ENCODE data around the gene COQ6.

- no peak for TF ChIP-seq POLR2A (IDR thresholded peaks at IDR 0.05; ENCODE audit: extremely low read depth, insufficient read length)
- TF ChIP-seq CTCF (IDR thresholded peaks at IDR 0.05; ENCODE audit: low read depth, low read length), result no peak
- TF ChIP-seq MYC (IDR thresholded peaks at IDR 0.05; ENCODE audit: low read depth, low read length), result no peak
- TF ChIP-seq MAX (IDR thresholded peaks at IDR 0.05; ENCODE audit: low read depth, low read length), result no peak
Measured at GRCh38 chr14:73988065-73988464, 38.0 kb downstream of the COQ6 start.

All from NB4 (cell line).